GM12872 (cell line): ENCODE results near the gene LEFTY1.

Source experiments
- CTCF ChIP-seq: IDR thresholded peaks from 3 replicates; pipeline ENCODE4 v1.5.1; 2011; ENCODE audit warnings: low read depth, mild to moderate bottlenecking, low read length, moderate library complexity; ENCODE audit not compliant: insufficient read depth

The LEFTY1 gene

GRCh38 chr1:225847610-225848009, 41.3 kb downstream of the LEFTY1 start:
- TF ChIP-seq CTCF = no peak

GRCh38 chr1:225846331-225847310, 42.3 kb downstream of the LEFTY1 start:
- TF ChIP-seq CTCF = no peak

GRCh38 chr1:225845571-225846259, 43.2 kb downstream of the LEFTY1 start:
- peak; percentile 59 for TF ChIP-seq CTCF

GRCh38 chr1:225845097-225845496, 43.8 kb downstream of the LEFTY1 start:
- no peak for TF ChIP-seq CTCF

- TF ChIP-seq CTCF = no peak
Observed at GRCh38 chr1:225844236-225845061, 44.5 kb downstream of the LEFTY1 start.

- TF ChIP-seq CTCF = no peak
Observed at GRCh38 chr1:225843426-225843795, 45.5 kb downstream of the LEFTY1 start.
